Caki2 (cell line): Measurements from ENCODE around the gene TCF12. TPM values are rescaled to one million over a fixed set of nuclear protein-coding genes. Genes with fewer than 3 reads are reported as not detected.
A peak's percentile ranks its signal among the peaks of the same experiment; 100 is the strongest.

Experiments
- DNase-seq: peaks from one replicate; pipeline ENCODE4 v3.0.0-alpha.2; 2015; ENCODE audit warnings: low read depth
- in situ Hi-C: cut with HindIII; loops from 2 replicates; pipeline ENCODE4 v1.10.0; 2016; ENCODE audit warnings: low sequenced_read_pairs, low pct_unique_long_range_greater_than_20kb, mixed read lengths
- total RNA-seq: library from RNA; depleted of rRNA; stranded (reverse); fragments of >200 nt; shearing (Covaris generic); gene quantifications from 2 replicates; pipeline ENCODE4 v1.2.3, GENCODE V29; 2014; ENCODE audit warnings: low replicate concordance

Gene TCF12
- total RNA-seq, 1 experiment from 2014 or later = 61.2 TPM

DNA sequence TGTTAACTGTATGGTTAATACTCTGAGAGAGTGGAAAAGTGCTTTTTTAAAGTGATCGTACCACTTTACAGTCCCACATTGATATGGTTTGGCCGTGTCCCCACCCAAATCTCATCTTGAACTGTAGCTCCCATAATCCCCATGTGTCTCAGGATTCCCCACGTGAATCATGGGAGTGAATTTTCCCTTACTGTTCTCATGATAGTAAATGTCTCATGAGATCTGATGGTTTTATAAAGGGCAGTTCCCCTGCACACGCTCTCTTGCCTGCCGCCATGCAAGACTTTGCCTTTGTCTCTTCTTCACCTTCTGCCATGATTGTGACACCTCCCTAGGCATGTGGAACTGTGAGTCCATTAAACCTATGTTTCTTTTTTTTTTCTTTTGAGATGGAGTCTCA lies 109.2 kb downstream of the TCF12 start:
- no peak for DNase-seq
- in situ Hi-C loops = no loop called here

GRCh38 chr15:57028176-57028575 lies 109.7 kb downstream of the TCF12 start:
- no peak for DNase-seq
- in situ Hi-C loops = no loop called here

DNA sequence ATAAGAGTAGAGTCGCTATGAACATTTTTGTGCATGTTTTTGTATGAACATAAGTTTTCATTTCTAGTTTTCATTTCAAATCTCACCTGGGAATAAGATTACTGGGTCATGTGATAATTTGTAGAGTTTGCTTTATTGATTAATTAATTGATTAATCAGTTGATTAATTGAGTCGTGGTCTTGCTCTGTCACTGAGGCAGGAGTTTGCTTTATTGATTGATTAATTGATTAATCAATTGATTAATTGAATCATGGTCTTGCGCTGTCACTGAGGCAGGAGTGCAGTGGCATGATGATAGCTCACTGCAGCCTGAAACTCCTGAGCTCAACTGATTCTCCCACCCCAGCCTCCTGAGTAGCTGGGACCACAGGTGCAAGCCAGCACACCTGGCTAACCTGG lies 111.6 kb downstream of the TCF12 start:
- no peak for DNase-seq
- in situ Hi-C loops = no loop called here

GRCh38 chr15:57031082-57031481 lies 112.6 kb downstream of the TCF12 start:
- in situ Hi-C loops = no loop called here
- DNase-seq = no peak

GRCh38 chr15:57031605-57032004 lies 113.2 kb downstream of the TCF12 start:
- peak; percentile 53 for DNase-seq
- in situ Hi-C loops = no loop called here

DNA sequence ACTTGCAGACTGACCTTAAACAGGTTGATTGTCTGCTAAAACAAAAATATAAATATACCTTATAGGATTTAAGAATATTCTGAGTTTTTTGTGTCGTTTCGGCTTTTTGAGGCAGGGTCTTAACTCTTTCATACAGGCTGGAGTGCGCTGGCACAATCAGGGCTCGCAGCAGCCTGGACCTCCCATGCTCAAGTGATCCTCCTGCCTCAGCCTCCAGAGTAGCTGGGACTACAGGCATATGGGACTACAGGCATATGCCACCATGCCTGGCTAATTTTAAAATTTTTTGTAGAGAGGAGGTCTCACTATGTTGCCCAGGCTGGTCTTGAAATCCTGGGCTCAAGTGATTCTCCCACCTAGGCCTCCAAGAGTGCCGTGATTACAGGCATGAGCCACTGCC lies 113.9 kb downstream of the TCF12 start:
- in situ Hi-C loops = no loop called here
- no peak for DNase-seq

DNA sequence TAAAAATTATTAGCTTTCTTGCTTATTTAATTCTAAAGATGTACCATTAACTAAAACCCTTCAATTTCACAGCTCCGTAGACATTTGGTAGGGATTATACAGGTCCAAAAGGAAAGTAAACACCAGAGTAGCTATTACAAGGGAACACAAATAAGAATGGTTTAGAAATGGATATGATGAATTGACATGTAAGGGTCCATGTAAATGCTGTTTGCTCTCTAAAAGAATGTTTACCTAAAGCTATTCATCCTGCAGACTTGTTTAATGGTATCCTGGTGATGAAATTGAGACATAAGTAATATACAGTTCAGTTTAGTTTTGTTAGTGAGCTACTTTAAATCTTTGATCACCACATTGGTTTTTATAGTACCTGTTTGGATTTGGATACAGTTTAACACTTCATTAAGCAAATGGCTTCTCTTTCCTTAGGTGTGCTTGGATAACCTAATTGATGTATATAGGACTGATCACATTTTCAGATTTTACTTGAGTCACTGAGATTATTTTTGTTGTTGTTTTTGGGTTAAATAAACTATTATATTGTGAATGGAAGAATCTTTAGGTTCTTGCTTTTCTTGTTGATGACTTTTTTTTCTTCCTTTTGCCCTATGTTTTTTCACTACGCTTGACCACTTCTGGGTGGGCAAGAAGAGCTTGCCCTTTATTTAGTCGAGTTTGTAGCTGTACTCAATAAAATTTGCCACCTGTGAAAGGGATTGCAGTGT lies 115.4 kb downstream of the TCF12 start:
- no peak for DNase-seq
- in situ Hi-C loops = no loop called here

- in situ Hi-C loops = no loop called here
- DNase-seq = no peak
Observed at GRCh38 chr15:57034613-57035012, 116.2 kb downstream of the TCF12 start.

DNA sequence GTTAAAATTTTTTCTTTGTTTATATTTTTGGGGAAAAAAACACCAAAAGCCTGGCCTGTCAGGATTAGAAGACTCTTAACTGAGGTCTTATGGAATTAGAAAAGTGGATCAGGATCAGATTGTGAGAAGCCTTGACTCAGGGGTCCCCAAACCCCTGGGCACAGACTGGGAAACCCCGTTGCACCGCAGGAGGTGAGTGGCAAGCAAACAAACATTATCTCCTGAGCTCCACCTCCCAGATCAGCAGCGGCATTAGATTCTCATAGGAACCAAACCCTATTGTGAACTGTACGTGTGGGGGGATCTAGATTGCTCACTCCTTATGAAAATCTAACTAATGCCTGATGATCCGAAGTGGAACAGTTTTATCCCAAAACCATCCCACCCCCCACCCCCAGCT lies 117.2 kb downstream of the TCF12 start:
- no peak for DNase-seq
- in situ Hi-C loops = no loop called here

- DNase-seq = no peak
- in situ Hi-C loops = no loop called here
Observed at GRCh38 chr15:57036352-57036751, 117.9 kb downstream of the TCF12 start.

- in situ Hi-C loops = no loop called here
- DNase-seq = no peak
Observed at GRCh38 chr15:57037548-57037947, 119.1 kb downstream of the TCF12 start.

DNA sequence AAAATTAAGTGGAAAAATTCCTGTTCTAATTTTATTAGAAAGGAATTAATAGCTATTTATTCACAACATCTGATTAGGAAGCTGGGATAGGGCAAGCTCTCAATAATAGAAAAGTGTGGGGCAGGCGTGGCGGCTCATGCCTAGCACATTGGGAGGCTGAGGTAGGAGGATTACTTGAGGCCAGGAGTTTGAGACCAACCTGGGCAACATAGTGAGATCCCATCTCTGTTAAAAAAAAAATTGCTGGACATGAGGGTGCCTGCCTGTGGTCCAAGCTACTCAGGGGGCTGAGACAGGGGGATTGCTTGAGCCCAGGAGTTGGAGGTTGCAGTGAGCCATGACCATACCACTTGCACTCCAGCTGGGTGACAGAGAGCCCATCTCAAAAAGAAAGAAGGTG lies 119.6 kb downstream of the TCF12 start:
- in situ Hi-C loops = no loop called here
- DNase-seq = no peak

GRCh38 chr15:57038496-57038895 lies 120.1 kb downstream of the TCF12 start:
- in situ Hi-C loops = no loop called here
- no peak for DNase-seq

GRCh38 chr15:57041416-57041815 lies 123.0 kb downstream of the TCF12 start:
- in situ Hi-C loops = no loop called here
- DNase-seq = no peak

- in situ Hi-C loops = no loop called here
- DNase-seq = no peak
Observed at GRCh38 chr15:57044072-57044702, 125.7 kb downstream of the TCF12 start.

DNA sequence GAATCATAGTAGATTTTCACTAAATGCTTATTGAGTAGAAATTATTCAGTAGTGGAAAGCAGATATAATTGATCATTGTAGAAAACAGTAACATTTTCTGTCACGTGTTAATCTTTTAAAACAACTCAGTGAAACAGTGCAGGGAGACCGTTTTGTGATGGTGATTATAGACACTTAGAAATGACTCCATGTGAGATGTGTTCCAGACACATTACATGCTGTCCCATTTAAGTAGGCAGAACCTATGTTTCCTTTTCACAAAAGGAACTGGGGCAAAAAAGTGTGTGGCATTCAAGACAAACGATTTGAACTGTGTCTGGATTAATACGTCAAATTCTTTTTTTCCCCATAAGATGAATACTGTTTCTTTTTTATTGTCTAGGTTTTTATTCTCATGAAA lies 126.5 kb downstream of the TCF12 start:
- in situ Hi-C loops = no loop called here

DNA sequence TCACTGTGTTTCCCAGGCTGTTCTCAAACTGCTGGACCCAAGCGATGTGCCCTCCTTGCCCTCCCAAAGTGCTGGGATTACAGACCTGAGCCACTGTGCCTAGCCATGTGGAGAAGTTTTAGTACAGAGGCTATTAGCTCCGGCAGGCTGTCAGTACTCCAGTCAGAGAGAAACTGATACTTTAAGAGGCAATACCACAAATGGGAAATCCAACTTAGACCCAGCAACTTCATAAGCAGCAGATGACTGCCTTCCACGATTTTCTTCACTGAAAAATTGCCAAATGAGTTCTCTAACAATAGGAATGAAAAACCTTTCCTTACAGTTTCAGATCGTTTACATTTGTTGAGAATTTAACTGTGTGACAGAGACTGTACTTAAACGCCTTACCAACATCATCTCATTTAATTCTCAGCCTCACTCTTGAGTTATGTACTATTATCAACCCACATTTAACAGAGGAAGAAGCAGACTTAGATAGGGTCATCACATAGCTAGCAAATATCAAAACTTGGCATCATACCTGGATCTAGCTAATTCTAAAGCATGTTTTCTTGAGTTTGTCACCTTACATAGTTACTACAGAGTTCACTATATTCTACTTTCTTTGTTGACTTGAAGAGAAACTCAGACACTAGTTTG lies 127.4 kb downstream of the TCF12 start:
- in situ Hi-C loops = no loop called here
- no peak for DNase-seq

More for the DNA sequence above, 126.5 kb downstream of the TCF12 start:
- no peak for DNase-seq

DNA sequence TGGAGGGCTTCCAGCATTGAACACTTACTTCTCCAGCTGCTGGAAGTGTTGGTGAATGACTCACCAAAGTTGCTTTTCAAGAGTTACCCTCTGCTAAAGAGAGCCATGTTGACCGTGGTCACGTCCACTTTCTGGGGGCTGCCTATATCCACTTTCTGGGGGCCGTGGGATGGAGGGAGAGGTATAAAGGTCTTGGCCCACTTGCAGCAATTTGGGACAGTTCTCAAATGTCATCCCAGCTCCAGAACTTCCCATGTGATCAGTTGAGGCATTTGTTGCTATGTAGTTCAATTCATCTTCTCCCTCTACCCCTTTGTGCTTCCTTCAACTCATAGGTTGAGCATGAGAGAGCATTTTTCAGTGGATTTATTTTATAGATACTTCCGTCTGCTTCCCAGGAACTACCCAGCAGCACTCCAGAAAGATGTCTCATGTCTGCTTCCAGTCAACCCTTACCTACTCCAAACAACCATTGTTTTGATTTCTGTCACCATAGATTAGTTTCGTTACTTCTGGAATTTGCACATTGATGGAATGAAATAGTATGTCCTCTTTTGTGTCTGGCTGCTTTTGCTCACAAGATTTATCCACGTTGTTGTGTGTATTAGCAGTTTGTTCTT lies 130.6 kb downstream of the TCF12 start:
- peak; percentile 70 for DNase-seq
- in situ Hi-C loops = no loop called here

- DNase-seq = no peak
- in situ Hi-C loops = no loop called here
Observed at GRCh38 chr15:57053470-57053869, 135.0 kb downstream of the TCF12 start.
